ENCODE measurements around the gene RANBP1. TPM values are rescaled to one million over a fixed set of nuclear protein-coding genes. Genes with fewer than 3 reads are reported as not detected.

Gene RANBP1
- total and polyA plus RNA-seq, 9 of the 15 experiments (the other 6 are each of a cell fraction or from before 2014, with no cell fraction given): 162 to 2,891 (median 1,289) TPM

- TF ChIP-seq DLX4 (CRISPR knock-in tag; IDR thresholded peaks at IDR 0.05) (no peak), CBX5 (IDR thresholded peaks at IDR 0.05; ENCODE audit: borderline replicate concordance, low read depth) (peak; percentile 27; the same call in 1 of the 2 replicates), MYC (IDR thresholded peaks at IDR 0.05; ENCODE audit: low read depth, low read length) (peak; percentile 77), MYC (CRISPR knock-in tag; IDR thresholded peaks at IDR 0.05; ENCODE audit: borderline replicate concordance, low read depth) (peak; percentile 37; the same call in 1 of the 2 replicates), TCF15 (CRISPR knock-in tag; IDR thresholded peaks at IDR 0.05) (peak; percentile 84), MAZ (CRISPR knock-in tag; conservative IDR thresholded peaks at IDR 0.05 in 1 of 2, IDR thresholded peaks at IDR 0.05 in 1 of 2) (peak; percentile 76 to 87; a peak in 3 of 4 replicates), SMAD4 (CRISPR knock-in tag; conservative IDR thresholded peaks at IDR 0.05) (peak; percentile 45), TCF7 (IDR thresholded peaks at IDR 0.05; ENCODE audit: borderline replicate concordance) (peak; percentile 78), ZBTB7A (IDR thresholded peaks at IDR 0.05; ENCODE audit: borderline replicate concordance, control insufficient read depth, low read depth, low read length) (peak; percentile 79), ZNF79 (CRISPR knock-in tag; IDR thresholded peaks at IDR 0.05; ENCODE audit: low read depth) (no peak), PRMT5 (CRISPR knock-in tag; IDR thresholded peaks at IDR 0.05) (peak; percentile 76; the same call in 1 of the 2 replicates), POLR2A (conservative IDR thresholded peaks at IDR 0.05) (no peak; the same call in 1 of the 2 replicates), ZNF77 (CRISPR knock-in tag; IDR thresholded peaks at IDR 0.05) (0 out of 2 replicates have a peak, but pooled peaks have one; percentile 15), TARDBP (IDR thresholded peaks at IDR 0.05) (peak; percentile 87), ZNF583 (CRISPR knock-in tag; IDR thresholded peaks at IDR 0.05) (peak; percentile 57; the same call in 1 of the 2 replicates), C11orf30 (IDR thresholded peaks at IDR 0.05; ENCODE audit: low read depth) (no peak)
- TF ChIP-seq, protein P1, sequence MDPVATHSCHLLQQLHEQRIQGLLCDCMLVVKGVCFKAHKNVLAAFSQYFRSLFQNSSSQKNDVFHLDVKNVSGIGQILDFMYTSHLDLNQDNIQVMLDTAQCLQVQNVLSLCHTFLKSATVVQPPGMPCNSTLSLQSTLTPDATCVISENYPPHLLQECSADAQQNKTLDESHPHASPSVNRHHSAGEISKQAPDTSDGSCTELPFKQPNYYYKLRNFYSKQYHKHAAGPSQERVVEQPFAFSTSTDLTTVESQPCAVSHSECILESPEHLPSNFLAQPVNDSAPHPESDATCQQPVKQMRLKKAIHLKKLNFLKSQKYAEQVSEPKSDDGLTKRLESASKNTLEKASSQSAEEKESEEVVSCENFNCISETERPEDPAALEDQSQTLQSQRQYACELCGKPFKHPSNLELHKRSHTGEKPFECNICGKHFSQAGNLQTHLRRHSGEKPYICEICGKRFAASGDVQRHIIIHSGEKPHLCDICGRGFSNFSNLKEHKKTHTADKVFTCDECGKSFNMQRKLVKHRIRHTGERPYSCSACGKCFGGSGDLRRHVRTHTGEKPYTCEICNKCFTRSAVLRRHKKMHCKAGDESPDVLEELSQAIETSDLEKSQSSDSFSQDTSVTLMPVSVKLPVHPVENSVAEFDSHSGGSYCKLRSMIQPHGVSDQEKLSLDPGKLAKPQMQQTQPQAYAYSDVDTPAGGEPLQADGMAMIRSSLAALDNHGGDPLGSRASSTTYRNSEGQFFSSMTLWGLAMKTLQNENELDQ (CRISPR knock-in tag; IDR thresholded peaks at IDR 0.05; ENCODE audit: borderline replicate concordance): no peak
- TF ChIP-seq, protein P2, sequence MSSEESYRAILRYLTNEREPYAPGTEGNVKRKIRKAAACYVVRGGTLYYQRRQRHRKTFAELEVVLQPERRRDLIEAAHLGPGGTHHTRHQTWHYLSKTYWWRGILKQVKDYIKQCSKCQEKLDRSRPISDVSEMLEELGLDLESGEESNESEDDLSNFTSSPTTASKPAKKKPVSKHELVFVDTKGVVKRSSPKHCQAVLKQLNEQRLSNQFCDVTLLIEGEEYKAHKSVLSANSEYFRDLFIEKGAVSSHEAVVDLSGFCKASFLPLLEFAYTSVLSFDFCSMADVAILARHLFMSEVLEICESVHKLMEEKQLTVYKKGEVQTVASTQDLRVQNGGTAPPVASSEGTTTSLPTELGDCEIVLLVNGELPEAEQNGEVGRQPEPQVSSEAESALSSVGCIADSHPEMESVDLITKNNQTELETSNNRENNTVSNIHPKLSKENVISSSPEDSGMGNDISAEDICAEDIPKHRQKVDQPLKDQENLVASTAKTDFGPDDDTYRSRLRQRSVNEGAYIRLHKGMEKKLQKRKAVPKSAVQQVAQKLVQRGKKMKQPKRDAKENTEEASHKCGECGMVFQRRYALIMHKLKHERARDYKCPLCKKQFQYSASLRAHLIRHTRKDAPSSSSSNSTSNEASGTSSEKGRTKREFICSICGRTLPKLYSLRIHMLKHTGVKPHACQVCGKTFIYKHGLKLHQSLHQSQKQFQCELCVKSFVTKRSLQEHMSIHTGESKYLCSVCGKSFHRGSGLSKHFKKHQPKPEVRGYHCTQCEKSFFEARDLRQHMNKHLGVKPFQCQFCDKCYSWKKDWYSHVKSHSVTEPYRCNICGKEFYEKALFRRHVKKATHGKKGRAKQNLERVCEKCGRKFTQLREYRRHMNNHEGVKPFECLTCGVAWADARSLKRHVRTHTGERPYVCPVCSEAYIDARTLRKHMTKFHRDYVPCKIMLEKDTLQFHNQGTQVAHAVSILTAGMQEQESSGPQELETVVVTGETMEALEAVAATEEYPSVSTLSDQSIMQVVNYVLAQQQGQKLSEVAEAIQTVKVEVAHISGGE (CRISPR knock-in tag; IDR thresholded peaks at IDR 0.05): 0 out of 6 replicates have a peak, but pooled peaks of 1 of the 3 experiments have one; percentile 42
- TF ChIP-seq, protein P3, sequence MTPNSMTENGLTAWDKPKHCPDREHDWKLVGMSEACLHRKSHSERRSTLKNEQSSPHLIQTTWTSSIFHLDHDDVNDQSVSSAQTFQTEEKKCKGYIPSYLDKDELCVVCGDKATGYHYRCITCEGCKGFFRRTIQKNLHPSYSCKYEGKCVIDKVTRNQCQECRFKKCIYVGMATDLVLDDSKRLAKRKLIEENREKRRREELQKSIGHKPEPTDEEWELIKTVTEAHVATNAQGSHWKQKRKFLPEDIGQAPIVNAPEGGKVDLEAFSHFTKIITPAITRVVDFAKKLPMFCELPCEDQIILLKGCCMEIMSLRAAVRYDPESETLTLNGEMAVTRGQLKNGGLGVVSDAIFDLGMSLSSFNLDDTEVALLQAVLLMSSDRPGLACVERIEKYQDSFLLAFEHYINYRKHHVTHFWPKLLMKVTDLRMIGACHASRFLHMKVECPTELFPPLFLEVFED (CRISPR knock-in tag; conservative IDR thresholded peaks at IDR 0.05): peak; percentile 79; the same call in 1 of the 2 replicates
These were observed 13.2 kb downstream of the RANBP1 start (continued) for GRCh38 chr22:20128902-20129746.

All from K562 (cell line).